Cardiac fibroblast (primary cell): ENCODE results near the gene INPP4A.

ENCODE experiments used
- DNase-seq, 2 donors: peaks; one replicate each; pipeline versions ENCODE4 v3.0.0 to v3.0.0-alpha.2; 2010; ENCODE audit warnings: low read depth in 2 of 2
- H3K4me3 ChIP-seq, 2 donors: replicated peaks in 1 of 2; 1 replicate in 1 of 2; 2 replicates in 1 of 2; pipeline ENCODE4 v1.5.1; 2011; ENCODE audit warnings: low read depth in 2 of 2, low read length in 2 of 2, mild to moderate bottlenecking in 2 of 2, moderate library complexity in 1 of 2
- CTCF ChIP-seq: IDR thresholded peaks from one replicate; pipeline ENCODE4 v1.5.1; 2011; ENCODE audit warnings: low read depth, mild to moderate bottlenecking, low read length, inconsistent platforms

Gene INPP4A

GRCh38 chr2:98558852-98559530 lies 114.3 kb downstream of the INPP4A start:
- no peak overlapping the region for H3K4me3 ChIP-seq
- DNase-seq, result no peak
- TF ChIP-seq CTCF, result no peak

- H3K4me3 ChIP-seq, result no peak overlapping the region
- no peak for TF ChIP-seq CTCF
- no peak for DNase-seq
Observed at GRCh38 chr2:98559581-98559980, 114.9 kb downstream of the INPP4A start.

GRCh38 chr2:98560256-98560771 lies 115.7 kb downstream of the INPP4A start:
- H3K4me3 ChIP-seq, result no peak overlapping the region
- peak; percentile 91 for DNase-seq
- no peak for TF ChIP-seq CTCF

- no peak for TF ChIP-seq CTCF
- no peak overlapping the region for H3K4me3 ChIP-seq
- no peak for DNase-seq
Observed at GRCh38 chr2:98561018-98561417, 116.4 kb downstream of the INPP4A start.

GRCh38 chr2:98561902-98562695 lies 117.4 kb downstream of the INPP4A start:
- DNase-seq, result peak in 1 of 2 donors; percentile 48
- no peak overlapping the region for H3K4me3 ChIP-seq
- no peak for TF ChIP-seq CTCF

- DNase-seq, result no peak
- H3K4me3 ChIP-seq, result no peak overlapping the region
- TF ChIP-seq CTCF, result no peak
Observed at GRCh38 chr2:98563394-98563793, 118.7 kb downstream of the INPP4A start.
